GM23248 (cell line): ENCODE data around the gene GGA2. TPM values are rescaled to one million over a fixed set of nuclear protein-coding genes. Genes with fewer than 3 reads are reported as not detected.
A peak's percentile ranks its signal among the peaks of the same experiment; 100 is the strongest.
"Not testable (repeated sequence)": the region's sequence is repeated elsewhere in the genome, so short reads cannot be mapped to it uniquely, and the experiment has no call there.

Experiments
- DNase-seq: peaks from one replicate; pipeline ENCODE4 v3.0.0-alpha.2; 2015
- H2AFZ ChIP-seq: fragments of 200-600 bp; sonication (generic); 2 replicates; pipeline ENCODE4 v1.6.1; 2016; ENCODE audit warnings: antibody characterized with exemption
- H3F3A ChIP-seq: fragments of 200-600 bp; sonication (generic); 2 replicates; pipeline ENCODE4 v1.6.1; 2016; ENCODE audit warnings: mild to moderate bottlenecking, antibody characterized with exemption, mixed run types; ENCODE audit not compliant: insufficient read depth
- H3K27ac ChIP-seq: fragments of 200-600 bp; sonication (generic); 2 replicates; pipeline ENCODE4 v1.5.1; 2016; ENCODE audit warnings: mild to moderate bottlenecking
- H3K27me3 ChIP-seq: fragments of 200-600 bp; sonication (generic); replicated peaks from 2 replicates; pipeline ENCODE4 v1.6.1; 2016; ENCODE audit warnings: mild to moderate bottlenecking; ENCODE audit not compliant: insufficient read depth
- H3K36me3 ChIP-seq: fragments of 200-600 bp; sonication (generic); 2 replicates; pipeline ENCODE4 v1.6.1; 2016; ENCODE audit warnings: low read depth, mild to moderate bottlenecking
- H3K4me1 ChIP-seq: fragments of 200-600 bp; sonication (generic); 2 replicates; pipeline ENCODE4 v1.6.1; 2016; ENCODE audit warnings: mild to moderate bottlenecking; ENCODE audit not compliant: insufficient read depth
- H3K4me2 ChIP-seq: fragments of 200-600 bp; sonication (generic); one replicate; pipeline ENCODE4 v1.6.1; 2016; ENCODE audit warnings: mild to moderate bottlenecking; ENCODE audit not compliant: unreplicated experiment
- H3K4me3 ChIP-seq: fragments of 200-600 bp; sonication (generic); 2 replicates; pipeline ENCODE4 v1.5.1; 2016; ENCODE audit warnings: mild to moderate bottlenecking
- H3K79me2 ChIP-seq: fragments of 200-600 bp; sonication (generic); 2 replicates; pipeline ENCODE4 v1.6.1; 2016; ENCODE audit warnings: mild to moderate bottlenecking; ENCODE audit not compliant: insufficient read depth
- H3K9ac ChIP-seq: fragments of 200-600 bp; sonication (generic); 2 replicates; pipeline ENCODE4 v1.6.1; 2016; ENCODE audit warnings: mild to moderate bottlenecking
- H3K9me2 ChIP-seq: fragments of 200-600 bp; sonication (generic); 2 replicates; pipeline ENCODE4 v1.6.1; 2016; ENCODE audit warnings: mixed run types, mild to moderate bottlenecking, moderate library complexity; ENCODE audit not compliant: insufficient read depth
- H3K9me3 ChIP-seq: fragments of 200-600 bp; sonication (generic); one replicate; pipeline ENCODE4 v1.6.1; 2017; ENCODE audit warnings: low read depth
- H4K20me1 ChIP-seq: fragments of 200-600 bp; sonication (generic); 2 replicates; pipeline ENCODE4 v1.6.0; 2016; ENCODE audit not compliant: insufficient read depth
- EZH2 ChIP-seq: fragments of 200-600 bp; sonication (generic); IDR thresholded peaks from 2 replicates; pipeline ENCODE4 v1.6.1; 2018; ENCODE audit warnings: antibody characterized with exemption, mild to moderate bottlenecking; ENCODE audit not compliant: insufficient read depth, poor library complexity, severe bottlenecking
- EZH2phosphoT487 ChIP-seq: fragments of 200-600 bp; sonication (generic); IDR thresholded peaks from 2 replicates; pipeline ENCODE4 v1.6.1; 2018; ENCODE audit warnings: antibody characterized with exemption, moderate library complexity, mild to moderate bottlenecking, low read depth; ENCODE audit not compliant: insufficient read depth
- WGBS, 2 experiments: methylation state at CpG; one replicate each; pipeline ENCODE4 v1.1.6; 2015 to 2017; ENCODE audit warnings: low lambda C conversion rate in 2 of 2, low coverage in 1 of 2; ENCODE audit errors: missing lambda C conversion rate in 2 of 2; 5-methylcytosine and 5-hydroxymethylcytosine counted together
- in situ Hi-C: fragments of 300-500 bp; cut with MboI; formaldehyde crosslinking; loops from 2 replicates; pipeline ENCODE4 v1.15.0; 2020
- polyA plus RNA-seq: library from polyadenylated mRNA; unstranded; fragments of >200 nt; fragmentation: Nextera tagmentation; extraction: Ambion mirVana; gene quantifications from 2 replicates; pipeline ENCODE4 v1.2.1, GENCODE V29; 2016
- total RNA-seq: library from RNA; depleted of rRNA; stranded (reverse); fragments of >200 nt; shearing (Covaris generic); gene quantifications from 2 replicates; pipeline ENCODE4 v1.2.3, GENCODE V29; 2014

Gene GGA2
- total and polyA plus RNA-seq, 2 experiments from 2014 or later: 9.6 to 17.7 TPM

DNA sequence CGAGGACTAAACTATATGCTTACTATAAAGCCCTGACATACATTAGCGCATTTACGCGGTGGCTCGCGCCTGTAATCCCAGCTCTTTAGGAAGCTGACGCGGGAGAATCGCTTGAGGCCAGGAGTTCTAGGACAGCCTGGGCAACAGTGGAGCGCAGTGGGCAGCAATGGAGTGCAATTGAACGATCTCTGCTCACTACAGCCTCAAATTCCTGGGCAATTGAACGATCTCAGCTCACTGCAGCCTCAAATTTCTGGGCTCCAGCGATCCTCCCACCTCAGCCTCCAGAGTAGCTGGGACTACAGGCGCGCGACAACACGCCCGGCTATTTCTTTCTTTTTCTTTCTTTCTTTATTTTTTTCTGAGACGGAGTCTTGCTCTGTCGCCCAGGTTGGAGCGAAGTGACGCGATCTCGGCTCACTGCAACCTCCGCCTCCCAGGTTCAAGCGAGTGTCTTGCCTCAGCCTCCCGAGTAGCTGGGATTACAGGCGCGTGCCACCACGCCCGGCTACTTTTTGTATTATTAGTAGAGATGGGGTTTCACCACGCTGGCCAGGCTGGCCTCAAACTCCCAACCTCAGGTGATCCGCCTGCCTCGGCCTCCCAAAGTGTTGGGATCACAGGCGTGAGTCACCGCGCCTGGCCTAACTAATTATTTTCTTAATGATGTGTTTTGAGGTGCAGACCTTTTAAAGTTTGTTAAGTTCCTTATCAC, 56.8 kb downstream of the GGA2 start:
- Histone ChIP-seq H3K9me3 (no peaks in the 10 kb centered on the region), H3K4me2 (peak overlapping the region; percentile 87), H4K20me1 (no peaks in the 10 kb centered on the region), H3K36me3 (no peaks in the 10 kb centered on the region), H2AFZ (peak overlapping the region; percentile 96), H3K27ac (peak overlapping the region; percentile 78), H3K79me2 (peaks cover 54% of the 10 kb centered on the region), H3K4me3 (peak overlapping the region; percentile 97), H3K9ac (peak overlapping the region; percentile 92), H3K9me2 (no peaks in the 10 kb centered on the region), H3F3A (no peaks in the 10 kb centered on the region), H3K27me3 (no peaks in the 10 kb centered on the region), H3K4me1 (peaks cover 10% of the 10 kb centered on the region)
- TF ChIP-seq EZH2phosphoT487 (no peak), EZH2 (no peak)
- in situ Hi-C loops: no loop called here
- 50 to 56% methylated on average over 29 to 37 of the region's 37 CpGs for WGBS, 2 experiments
- no peak for DNase-seq

DNA sequence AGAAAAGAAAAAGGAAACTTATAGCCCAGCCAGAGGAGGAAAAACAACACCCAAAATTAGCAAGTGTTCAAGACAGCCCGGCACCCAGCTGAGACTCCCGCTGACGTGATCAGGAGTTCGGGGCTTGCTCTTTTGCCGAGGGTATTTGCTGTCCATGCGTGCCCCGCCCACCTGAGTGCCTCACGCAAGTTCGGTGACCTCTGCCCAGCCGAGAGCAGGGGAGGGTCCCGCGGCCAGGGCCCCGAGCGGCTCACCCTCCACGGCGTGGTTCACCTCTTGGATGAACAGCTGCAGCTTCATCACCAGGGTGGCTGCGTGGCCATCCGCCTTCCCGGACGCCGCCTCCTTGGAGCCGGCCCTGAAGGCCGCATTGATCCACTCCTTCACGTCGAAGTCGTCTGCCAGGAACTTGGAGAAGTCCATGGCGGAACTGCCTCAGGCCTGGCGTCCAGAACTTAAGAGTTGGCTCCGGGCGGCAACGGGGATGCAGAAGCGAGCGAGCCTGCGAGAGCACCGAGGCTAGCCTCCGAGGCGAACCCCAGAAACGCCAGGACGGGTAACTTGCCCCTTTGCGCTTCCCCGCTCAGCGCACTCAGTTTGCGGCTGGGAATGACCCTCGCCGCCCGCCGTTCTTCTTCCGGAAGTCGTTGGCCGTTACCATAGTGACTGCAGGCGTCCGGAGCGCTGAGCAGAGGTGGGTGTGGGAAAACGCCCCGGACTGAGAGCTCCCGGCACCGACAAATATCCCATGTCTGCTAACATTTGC, 57.5 kb downstream of the GGA2 start, which contains the start of gene COG7:
Gene COG7 (minus strand): TSS at position 618 of the 766 bp plus-strand sequence. CDS start 195 bp downstream, at position 423.
- Histone ChIP-seq H3K9me2 (no peaks in the 10 kb centered on the region), H3F3A (no peaks in the 10 kb centered on the region), H3K36me3 (no peaks in the 10 kb centered on the region), H3K4me3 (peak within 1 kb of the TSS; percentile 97), H4K20me1 (no peaks in the 10 kb centered on the region), H3K79me2 (peaks cover 61% of the 10 kb centered on the region), H3K9me3 (no peaks in the 10 kb centered on the region), H3K4me1 (peaks cover 16% of the 10 kb centered on the region), H3K4me2 (peak within 1 kb of the TSS; percentile 87), H3K9ac (peak within 1 kb of the TSS; percentile 92), H3K27me3 (no peaks in the 10 kb centered on the region), H3K27ac (peak within 1 kb of the TSS; percentile 78), H2AFZ (peak within 1 kb of the TSS; percentile 96)
- in situ Hi-C loops: no loop called here
- DNase-seq: peak; percentile 96
- TF ChIP-seq EZH2phosphoT487 (no peak), EZH2 (no peak)
- 0 to 1% methylated on average over 57 of the region's 57 CpGs for WGBS, 2 experiments

DNA sequence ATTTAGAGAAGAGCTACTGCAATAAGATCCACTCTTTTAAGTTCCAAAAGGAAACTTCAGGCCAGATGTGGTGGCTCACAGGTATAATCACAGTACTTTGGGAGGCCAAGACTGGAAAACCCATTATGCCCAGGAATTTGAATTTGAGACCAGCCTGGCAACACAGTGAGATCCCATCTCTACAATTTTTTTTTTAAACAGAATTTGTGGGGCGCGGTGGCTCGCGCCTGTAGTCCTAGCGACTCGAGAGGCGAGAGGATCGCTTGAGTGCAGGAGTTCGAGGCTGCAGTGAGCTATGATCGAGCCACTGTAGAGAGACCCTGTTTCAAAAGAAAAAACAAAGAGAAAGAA, 58.1 kb downstream of the GGA2 start:
- no peak for TF ChIP-seq EZH2

DNA sequence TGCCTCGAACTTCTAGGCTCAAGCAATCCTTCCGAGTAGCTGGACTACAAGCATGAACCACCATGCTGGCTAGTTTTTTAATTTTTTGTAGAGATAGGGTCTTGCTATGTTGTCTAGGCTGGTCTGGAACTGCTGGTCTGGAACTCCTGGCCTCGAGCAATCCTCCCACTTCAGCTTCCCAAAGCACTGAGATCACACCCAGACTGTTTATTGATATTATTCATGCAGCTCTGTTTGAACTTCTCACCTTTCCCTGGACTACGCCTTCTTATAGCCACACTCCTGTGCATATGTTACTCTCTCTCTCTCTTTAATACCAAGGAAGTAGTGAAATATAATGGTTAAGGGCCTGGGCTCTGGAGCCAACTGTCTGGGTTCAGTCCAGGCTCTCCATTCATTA, 61.9 kb downstream of the GGA2 start:
- no peaks in the 10 kb centered on the region for H3K9me3 ChIP-seq
- no peak overlapping the region for H2AFZ ChIP-seq
- no peaks in the 10 kb centered on the region for H3K9me2 ChIP-seq
- in situ Hi-C loops: no loop called here
- H3K4me1 ChIP-seq: peaks cover 12% of the 10 kb centered on the region
- DNase-seq: peak; percentile 21
- peaks cover 64% of the 10 kb centered on the region for H3K79me2 ChIP-seq
- H3F3A ChIP-seq: no peaks in the 10 kb centered on the region
- H3K9ac ChIP-seq: no peak overlapping the region
- no peak overlapping the region for H3K4me2 ChIP-seq
- no peaks in the 10 kb centered on the region for H4K20me1 ChIP-seq
- H3K27ac ChIP-seq: no peak overlapping the region
- TF ChIP-seq EZH2 (no peak), EZH2phosphoT487 (no peak)
- 73 to 74% methylated on average over 4 of the region's 4 CpGs for WGBS, 2 experiments
- H3K27me3 ChIP-seq: no peaks in the 10 kb centered on the region
- no peak overlapping the region for H3K4me3 ChIP-seq
- H3K36me3 ChIP-seq: 0 out of 2 replicates have a peak, but pooled peaks cover 7% of the 10 kb centered on the region

More for the DNA sequence above, 58.1 kb downstream of the GGA2 start:
- Histone ChIP-seq H3K4me3 (peak overlapping the region; percentile 97), H3K9me2 (no peaks in the 10 kb centered on the region), H3K4me2 (peak overlapping the region; percentile 87), H3F3A (no peaks in the 10 kb centered on the region), H3K9ac (peak overlapping the region; percentile 92), H3K9me3 (no peaks in the 10 kb centered on the region), H4K20me1 (no peaks in the 10 kb centered on the region), H3K4me1 (peaks cover 16% of the 10 kb centered on the region), H3K27ac (peak overlapping the region; percentile 78), H3K27me3 (no peaks in the 10 kb centered on the region), H3K36me3 (no peaks in the 10 kb centered on the region), H2AFZ (peak overlapping the region; percentile 96), H3K79me2 (peaks cover 67% of the 10 kb centered on the region)
- WGBS, 2 experiments: 0 to 1% methylated on average over 10 of the region's 10 CpGs
- in situ Hi-C loops: no loop called here
- DNase-seq: no peak

DNA sequence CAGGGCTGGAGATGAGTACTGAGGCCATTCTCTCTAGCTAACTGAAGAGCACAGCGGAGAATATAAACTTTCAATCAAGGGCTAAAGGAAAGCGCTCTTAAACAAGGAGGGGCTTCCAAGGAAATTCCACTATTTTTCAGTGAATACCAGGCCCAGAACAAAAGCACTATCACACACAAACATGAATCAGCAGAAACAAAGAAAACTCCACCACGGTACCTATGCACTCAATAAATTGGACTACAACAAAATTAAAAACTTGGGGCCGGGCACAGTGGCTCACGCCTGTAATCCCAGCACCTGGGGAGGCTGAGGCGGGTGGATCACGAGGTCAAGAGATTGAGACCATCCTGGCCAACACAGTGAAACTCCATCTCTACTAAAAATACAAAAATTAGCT, 72.8 kb downstream of the GGA2 start:
- H3F3A ChIP-seq, H3K9ac ChIP-seq, H2AFZ ChIP-seq, H3K4me2 ChIP-seq, H3K9me3 ChIP-seq, H3K79me2 ChIP-seq, H4K20me1 ChIP-seq, DNase-seq, H3K27me3 ChIP-seq, H3K4me3 ChIP-seq, H3K4me1 ChIP-seq, H3K9me2 ChIP-seq, H3K27ac ChIP-seq: not testable (repeated sequence)
- in situ Hi-C loops: loop anchor here (10.0 kb wide), 1 partner anchor 253 kb away; the partner anchor contains the start of gene SCNN1G
- 96 to 99% methylated on average over 7 of the region's 7 CpGs for WGBS, 2 experiments
- peaks cover 20% of the 10 kb centered on the region for H3K36me3 ChIP-seq
